Left ventricle myocardium inferior (tissue), 1 donor: ENCODE measurements around the gene GHRH. TPM values are rescaled to one million over a fixed set of nuclear protein-coding genes. Genes with fewer than 3 reads are reported as not detected.

ENCODE experiments used
- DNase-seq: peaks from one replicate; pipeline ENCODE4 v3.0.0-alpha.2; 2020
- H3K27ac ChIP-seq: fragments of 200-600 bp; replicated peaks from 2 replicates; pipeline ENCODE4 v1.8.0; 2021
- H3K27me3 ChIP-seq: fragments of 200-600 bp; 2 replicates; pipeline ENCODE4 v1.8.0; 2021; ENCODE audit warnings: low read depth
- H3K36me3 ChIP-seq: fragments of 200-600 bp; 2 replicates; pipeline ENCODE4 v1.8.0; 2021
- H3K4me1 ChIP-seq: fragments of 200-600 bp; 2 replicates; pipeline ENCODE4 v1.8.0; 2021
- H3K4me3 ChIP-seq: fragments of 200-600 bp; 2 replicates; pipeline ENCODE4 v1.8.0; 2021; ENCODE audit warnings: mild to moderate bottlenecking, moderate library complexity
- H3K9me3 ChIP-seq: fragments of 200-600 bp; replicated peaks from 2 replicates; pipeline ENCODE4 v1.8.0; 2021
- CTCF ChIP-seq: fragments of 200-600 bp; IDR thresholded peaks from 2 replicates; pipeline ENCODE4 v1.8.0; 2021; ENCODE audit warnings: antibody characterized with exemption, mild to moderate bottlenecking, borderline replicate concordance
- intact Hi-C: fragments of 100-400 bp; cut with micrococcal nuclease; formaldehyde crosslinking; loops from one replicate; pipeline ENCODE4 v1.11.0; 2022
- total RNA-seq: library from RNA; stranded (reverse); fragmentation: NEBNext Ultra II Directional; extraction: Animal tissue kit (Norgen Biotek cat#: 25700); gene quantifications from one replicate; pipeline ENCODE4 v1.2.1, GENCODE V29; 2021
- donor health status: DM: no; HTN: yes; CAD: no; lungs with severe emphysema.

Gene GHRH
- total RNA-seq, 1 donor from 2014 or later: 0.93 TPM

GRCh38 chr20:37236462-37236861 lies 25.2 kb downstream of the GHRH start:
- intact Hi-C loops: no loop called here
- Histone ChIP-seq H3K4me3 (no peak overlapping the region), H3K27me3 (no peaks in the 10 kb centered on the region), H3K9me3 (no peaks in the 10 kb centered on the region), H3K4me1 (peaks cover 40% of the 10 kb centered on the region), H3K36me3 (peaks cover 81% of the 10 kb centered on the region), H3K27ac (peak overlapping the region; percentile 78)
- peak; percentile 61 for DNase-seq
- TF ChIP-seq CTCF: no peak

- H3K9me3 ChIP-seq: no peaks in the 10 kb centered on the region
- intact Hi-C loops: no loop called here
- H3K4me1 ChIP-seq: peaks cover 40% of the 10 kb centered on the region
- no peak for TF ChIP-seq CTCF
- DNase-seq: no peak
- peak overlapping the region; percentile 78 for H3K27ac ChIP-seq
- no peaks in the 10 kb centered on the region for H3K27me3 ChIP-seq
- no peak overlapping the region for H3K4me3 ChIP-seq
- peaks cover 84% of the 10 kb centered on the region for H3K36me3 ChIP-seq
These were observed 26.5 kb downstream of the GHRH start for GRCh38 chr20:37235065-37235464.

- DNase-seq: no peak
- peaks cover 93% of the 10 kb centered on the region for H3K36me3 ChIP-seq
- H3K27me3 ChIP-seq: no peaks in the 10 kb centered on the region
- H3K4me3 ChIP-seq: no peak overlapping the region
- no peak overlapping the region for H3K27ac ChIP-seq
- peaks cover 41% of the 10 kb centered on the region for H3K4me1 ChIP-seq
- H3K9me3 ChIP-seq: no peaks in the 10 kb centered on the region
- TF ChIP-seq CTCF: no peak
- intact Hi-C loops: no loop called here
These were observed 27.4 kb downstream of the GHRH start for GRCh38 chr20:37234254-37234581.

- DNase-seq: no peak
- Histone ChIP-seq H3K27me3 (no peaks in the 10 kb centered on the region), H3K4me1 (peaks cover 41% of the 10 kb centered on the region), H3K27ac (no peak overlapping the region), H3K4me3 (no peak overlapping the region), H3K36me3 (peaks cover 96% of the 10 kb centered on the region), H3K9me3 (no peaks in the 10 kb centered on the region)
- TF ChIP-seq CTCF: no peak
- intact Hi-C loops: no loop called here
These were observed 27.9 kb downstream of the GHRH start for GRCh38 chr20:37233548-37234253.

- Histone ChIP-seq H3K36me3 (peaks cover 98% of the 10 kb centered on the region), H3K4me3 (no peak overlapping the region), H3K9me3 (no peaks in the 10 kb centered on the region), H3K27me3 (no peaks in the 10 kb centered on the region), H3K27ac (no peak overlapping the region), H3K4me1 (peaks cover 45% of the 10 kb centered on the region)
- intact Hi-C loops: no loop called here
- no peak for TF ChIP-seq CTCF
- no peak for DNase-seq
These were observed 29.5 kb downstream of the GHRH start for GRCh38 chr20:37231947-37232630.
